Heart left ventricle (tissue), 13 donors: ENCODE data around the gene NALCN.

Experiments
- CTCF ChIP-seq, 12 donors: fragments of 200-600 bp; sonication (generic) in 4 of 12; IDR thresholded peaks; one replicate each; pipeline versions ENCODE4 v1.5.0 to v1.8.0; 2018 to 2022; ENCODE audit warnings: antibody characterized with exemption in 12 of 12, mild to moderate bottlenecking in 5 of 12
- POLR2A ChIP-seq, 2 donors: fragments of 450-650 bp; IDR thresholded peaks; one replicate each; pipeline ENCODE4 v1.6.1; 2017; ENCODE audit warnings: antibody characterized with exemption in 2 of 2, mild to moderate bottlenecking in 2 of 2, moderate library complexity in 2 of 2
- donor health status: ischemic (EF 13 %, LVEDD 7.1; RV severe dilation, severe dysfunction).
- donor health status: DM: no; HTN: yes; CAD: no.
- donor health status: DM: no; HTN: no; CAD: no.
- donor health status: ischemic (EF 25% LVEDD 6.9; RV normal size, moderate dysfunction).
- donor health status: ischemic (EF 25% LVEDD 5.7; RV mildly dilated, moderate dysfunction).
- donor health status: ischemic (EF 35%, LVEDD 5.7; RV mildly dilated, moderate dysfunction).
- donor health status: nonischemic (EF 11% LVEDD 7.7; RV severe dilation, severe dysfunction).
- donor health status: DM: yes; HTN: yes; CAD: no.
- donor health status: PGD.
- donor health status: ischemic (EF 29% LVEDD 5.4; RV normal size, mild dysfunction).
- donor health status: nonischemic (EF 23%, LVEDD 6.1; RV moderate dilation, normal function).

GRCh38 chr13:101408154-101408553 is 8.2 kb downstream of the NALCN start:
- no peak for TF ChIP-seq CTCF (IDR thresholded peaks at IDR 0.05)
- no peak for TF ChIP-seq POLR2A (IDR thresholded peaks at IDR 0.05)
